ENCODE measurements around the gene PIP5K1B. TPM values are rescaled to one million over a fixed set of nuclear protein-coding genes. Genes with fewer than 3 reads are reported as not detected.

The PIP5K1B gene
- total RNA-seq, 1 donor from 2014 or later: 1.3 TPM

- TF ChIP-seq CTCF (IDR thresholded peaks at IDR 0.05; ENCODE audit: insufficient read depth, low read depth, low read length) (no peak), EZH2 (IDR thresholded peaks at IDR 0.05; ENCODE audit: insufficient read depth, low read length) (no peak)
- Histone ChIP-seq H3K9me3 (ENCODE audit: insufficient read depth, low read depth, low read length) (no peaks in the 10 kb centered on the region), H3K36me3 (ENCODE audit: insufficient read depth, low read length) (no peaks in the 10 kb centered on the region), H3K27ac (ENCODE audit: low read depth, low read length) (no peak overlapping the region), H3K79me2 (ENCODE audit: insufficient read depth, low read length) (no peaks in the 10 kb centered on the region), H2AFZ (ENCODE audit: low read depth, low read length) (no peak overlapping the region), H3K27me3 (ENCODE audit: insufficient read depth, low read length) (peaks cover 2% of the 10 kb centered on the region), H4K20me1 (ENCODE audit: insufficient read depth, low read length) (no peaks in the 10 kb centered on the region), H3K4me3 (ENCODE audit: insufficient read depth, low read depth, low read length) (no peak overlapping the region), H3K4me1 (ENCODE audit: insufficient read depth, low read length) (no peaks in the 10 kb centered on the region), H3K9ac (ENCODE audit: low read length) (no peak overlapping the region), H3K4me2 (ENCODE audit: low read length) (no peak overlapping the region)
- Mint-ChIP-seq H3K27ac (ENCODE audit: unreplicated experiment) (no peak overlapping the region), H3K4me3 (ENCODE audit: unreplicated experiment) (no peak overlapping the region), H3K4me1 (ENCODE audit: low read depth, unreplicated experiment) (no peaks in the 10 kb centered on the region), H3K9me3 (ENCODE audit: unreplicated experiment) (no peaks in the 10 kb centered on the region), H3K27me3 (ENCODE audit: low read depth, unreplicated experiment) (no peaks in the 10 kb centered on the region), H3K36me3 (ENCODE audit: low read depth, unreplicated experiment) (no peaks in the 10 kb centered on the region)
- DNase-seq (ENCODE audit: low read depth) (no peak), FAIRE-seq (no peak)
Observed at GRCh38 chr9:68798423-68798822, 93.4 kb downstream of the PIP5K1B start.

GRCh38 chr9:68800836-68801235 is 95.8 kb downstream of the PIP5K1B start:
- Mint-ChIP-seq H3K9me3 (ENCODE audit: unreplicated experiment) (no peaks in the 10 kb centered on the region), H3K4me3 (ENCODE audit: unreplicated experiment) (no peak overlapping the region), H3K27me3 (ENCODE audit: low read depth, unreplicated experiment) (no peaks in the 10 kb centered on the region), H3K36me3 (ENCODE audit: low read depth, unreplicated experiment) (no peaks in the 10 kb centered on the region), H3K4me1 (ENCODE audit: low read depth, unreplicated experiment) (no peaks in the 10 kb centered on the region), H3K27ac (ENCODE audit: unreplicated experiment) (no peak overlapping the region)
- Histone ChIP-seq H2AFZ (ENCODE audit: low read depth, low read length) (no peak overlapping the region), H3K4me3 (ENCODE audit: insufficient read depth, low read depth, low read length) (no peak overlapping the region), H3K4me1 (ENCODE audit: insufficient read depth, low read length) (no peaks in the 10 kb centered on the region), H3K79me2 (ENCODE audit: insufficient read depth, low read length) (no peaks in the 10 kb centered on the region), H4K20me1 (ENCODE audit: insufficient read depth, low read length) (no peaks in the 10 kb centered on the region), H3K27me3 (ENCODE audit: insufficient read depth, low read length) (no peaks in the 10 kb centered on the region), H3K9ac (ENCODE audit: low read length) (no peak overlapping the region), H3K4me2 (ENCODE audit: low read length) (no peak overlapping the region), H3K36me3 (ENCODE audit: insufficient read depth, low read length) (no peaks in the 10 kb centered on the region), H3K9me3 (ENCODE audit: insufficient read depth, low read depth, low read length) (no peaks in the 10 kb centered on the region), H3K27ac (ENCODE audit: low read depth, low read length) (no peak overlapping the region)
- no peak for FAIRE-seq
- DNase-seq (ENCODE audit: low read depth): no peak
- TF ChIP-seq EZH2 (IDR thresholded peaks at IDR 0.05; ENCODE audit: insufficient read depth, low read length) (no peak), CTCF (IDR thresholded peaks at IDR 0.05; ENCODE audit: insufficient read depth, low read depth, low read length) (no peak)

- H3K27ac Mint-ChIP-seq (ENCODE audit: unreplicated experiment): no peak overlapping the region
- Histone ChIP-seq H3K9ac (ENCODE audit: low read length) (no peak overlapping the region), H2AFZ (ENCODE audit: low read depth, low read length) (no peak overlapping the region), H3K27me3 (ENCODE audit: insufficient read depth, low read length) (peaks cover 3% of the 10 kb centered on the region), H3K27ac (ENCODE audit: low read depth, low read length) (no peak overlapping the region), H3K79me2 (ENCODE audit: insufficient read depth, low read length) (no peaks in the 10 kb centered on the region), H3K4me3 (ENCODE audit: insufficient read depth, low read depth, low read length) (no peak overlapping the region), H3K4me1 (ENCODE audit: insufficient read depth, low read length) (no peaks in the 10 kb centered on the region), H3K4me2 (ENCODE audit: low read length) (no peak overlapping the region), H3K36me3 (ENCODE audit: insufficient read depth, low read length) (no peaks in the 10 kb centered on the region), H3K9me3 (ENCODE audit: insufficient read depth, low read depth, low read length) (no peaks in the 10 kb centered on the region), H4K20me1 (ENCODE audit: insufficient read depth, low read length) (no peaks in the 10 kb centered on the region)
- no peaks in the 10 kb centered on the region for H3K4me1 Mint-ChIP-seq (ENCODE audit: low read depth, unreplicated experiment)
- H3K4me3 Mint-ChIP-seq (ENCODE audit: unreplicated experiment): no peak overlapping the region
- peaks cover 3% of the 10 kb centered on the region for H3K27me3 Mint-ChIP-seq (ENCODE audit: low read depth, unreplicated experiment)
- no peak for FAIRE-seq
- no peaks in the 10 kb centered on the region for H3K9me3 Mint-ChIP-seq (ENCODE audit: unreplicated experiment)
- no peak for DNase-seq (ENCODE audit: low read depth)
- no peak for TF ChIP-seq EZH2 (IDR thresholded peaks at IDR 0.05; ENCODE audit: insufficient read depth, low read length)
- TF ChIP-seq CTCF (IDR thresholded peaks at IDR 0.05; ENCODE audit: insufficient read depth, low read depth, low read length): no peak
- no peaks in the 10 kb centered on the region for H3K36me3 Mint-ChIP-seq (ENCODE audit: low read depth, unreplicated experiment)
Observed at GRCh38 chr9:68802525-68803015, 97.5 kb downstream of the PIP5K1B start.

Data from astrocyte (in vitro differentiated cells and primary cell).